Ecto neural progenitor cell (in vitro differentiated cells): Measurements from ENCODE around the gene ZFHX2.

ENCODE experiments used
- DNase-seq: peaks from one replicate; pipeline ENCODE4 v3.0.0-alpha.2; 2018; ENCODE audit warnings: low spot score

Gene ZFHX2

DNA sequence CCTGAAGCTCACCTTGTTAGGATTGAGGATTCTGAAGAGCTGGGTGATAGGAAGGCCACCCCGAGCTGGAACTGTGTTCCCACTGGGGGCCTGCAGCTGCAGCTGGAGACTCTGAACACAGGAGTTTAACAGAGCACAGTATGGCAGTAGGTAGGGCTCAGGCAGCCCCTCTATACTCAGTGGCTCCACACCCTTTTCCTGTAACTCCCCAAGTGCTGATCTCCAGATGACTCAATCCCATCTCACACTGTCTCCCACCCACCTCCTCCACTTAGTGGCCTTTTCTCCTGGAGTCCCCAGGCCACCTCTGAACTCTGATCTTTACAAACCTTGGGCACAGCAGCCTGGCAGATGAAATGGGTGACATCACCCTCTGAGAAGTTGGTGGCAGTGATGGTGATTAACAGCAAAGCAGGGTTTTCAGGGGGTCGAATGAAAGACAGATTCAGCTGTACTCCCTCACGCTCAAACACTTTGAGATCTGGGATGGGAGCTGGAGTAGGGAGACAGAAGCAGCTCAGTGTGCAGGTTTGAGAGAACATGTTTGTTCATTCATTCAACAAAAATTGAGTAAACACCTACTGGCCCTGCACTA is 8.5 kb upstream of the ZFHX2 start:
- no peak for DNase-seq

DNA sequence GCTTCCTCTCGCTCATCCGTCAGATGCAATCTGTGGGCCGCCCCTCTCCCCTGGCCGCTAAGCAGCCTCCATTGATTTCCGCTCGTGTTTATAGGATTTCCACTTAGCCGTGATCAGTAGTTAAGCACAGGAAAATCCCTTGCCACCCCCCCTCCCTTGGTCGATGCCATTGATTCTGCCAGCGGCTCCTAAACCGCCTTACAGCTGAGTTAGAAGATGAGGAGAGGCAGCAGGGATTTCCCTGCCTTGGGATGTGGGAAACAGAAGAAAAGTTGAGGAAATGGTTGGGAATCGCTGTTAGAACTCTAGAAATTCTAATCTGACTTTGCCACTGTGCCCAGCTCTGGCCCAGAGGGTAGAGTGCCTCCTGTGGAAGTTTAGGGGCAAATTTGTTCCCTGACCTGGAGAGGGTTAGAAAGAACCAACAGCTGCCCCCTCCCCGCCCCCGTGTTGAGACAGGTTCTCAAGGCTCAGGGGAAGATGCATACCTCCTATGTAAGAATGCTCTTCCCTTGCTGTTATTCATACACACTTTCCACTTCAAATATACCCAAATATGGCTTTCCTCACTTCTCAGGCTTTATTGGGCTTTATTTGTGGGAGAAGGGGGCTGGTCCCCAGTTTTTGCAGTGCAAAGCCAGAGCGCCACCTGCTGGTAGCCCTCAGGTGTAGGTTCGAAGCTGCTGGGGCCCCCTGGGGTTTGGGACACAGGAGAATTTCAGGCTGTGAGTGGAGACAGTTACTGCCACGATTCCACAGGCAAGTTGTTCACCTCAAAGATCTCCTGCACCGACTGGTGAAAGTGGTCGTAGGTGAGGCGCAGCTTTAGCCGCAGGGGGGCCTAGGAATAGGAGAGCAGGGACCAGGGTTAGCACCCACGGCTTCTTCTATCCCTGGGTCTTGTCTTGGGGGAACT is 7.7 kb upstream of the ZFHX2 start:
- peak; percentile 84 for DNase-seq

DNA sequence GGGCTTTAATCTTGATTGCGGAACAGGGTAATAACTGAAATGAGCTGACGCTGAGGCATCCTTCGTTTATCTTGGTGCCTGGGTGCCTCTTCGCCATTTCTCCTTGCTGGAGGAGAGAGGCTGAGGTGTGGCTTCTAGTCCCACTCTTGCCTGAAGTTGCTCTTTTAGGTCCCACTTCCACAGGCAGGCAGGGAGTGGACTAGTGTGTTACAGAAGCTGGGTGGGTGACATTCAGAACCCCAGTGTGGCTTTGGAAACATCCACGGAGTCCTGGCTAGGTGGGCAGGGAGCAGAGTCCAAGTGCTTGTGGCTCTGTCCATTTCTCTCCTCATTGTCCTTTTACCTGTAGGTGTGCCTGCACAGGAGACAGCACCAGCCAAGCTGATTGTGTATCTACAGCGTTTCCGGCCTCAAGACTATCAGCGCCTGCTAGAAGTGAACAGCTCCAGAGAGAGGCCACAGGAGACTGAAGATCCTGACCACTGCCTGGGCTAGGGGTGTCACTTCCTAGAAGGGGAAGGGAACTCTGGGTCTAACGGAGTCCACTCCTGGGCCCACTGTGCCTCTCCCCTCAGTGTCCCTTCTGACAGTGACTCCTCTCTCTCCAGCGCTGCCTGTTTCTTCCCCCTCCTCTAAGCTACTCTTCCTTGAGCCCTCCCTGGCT is 6.9 kb upstream of the ZFHX2 start:
- no peak for DNase-seq

DNA sequence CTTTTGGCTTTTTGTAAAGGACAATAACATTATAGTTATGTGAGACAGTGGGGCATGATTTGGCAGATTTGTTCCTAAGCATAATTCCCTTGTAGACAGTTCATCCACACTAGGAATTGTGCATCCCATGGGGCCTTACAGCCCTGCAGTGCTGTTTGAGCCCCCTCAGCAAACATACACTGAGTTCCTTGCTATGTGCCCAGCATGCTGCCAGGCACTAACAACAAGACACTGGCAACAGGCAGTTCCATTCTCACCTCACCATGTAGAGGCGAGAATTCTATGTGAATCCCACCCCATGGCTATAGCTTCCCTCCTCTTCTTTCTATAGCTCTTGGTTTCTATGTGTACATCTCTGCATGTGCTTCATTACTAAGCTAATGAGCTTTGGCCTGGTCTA is 6.4 kb upstream of the ZFHX2 start:
- no peak for DNase-seq

DNA sequence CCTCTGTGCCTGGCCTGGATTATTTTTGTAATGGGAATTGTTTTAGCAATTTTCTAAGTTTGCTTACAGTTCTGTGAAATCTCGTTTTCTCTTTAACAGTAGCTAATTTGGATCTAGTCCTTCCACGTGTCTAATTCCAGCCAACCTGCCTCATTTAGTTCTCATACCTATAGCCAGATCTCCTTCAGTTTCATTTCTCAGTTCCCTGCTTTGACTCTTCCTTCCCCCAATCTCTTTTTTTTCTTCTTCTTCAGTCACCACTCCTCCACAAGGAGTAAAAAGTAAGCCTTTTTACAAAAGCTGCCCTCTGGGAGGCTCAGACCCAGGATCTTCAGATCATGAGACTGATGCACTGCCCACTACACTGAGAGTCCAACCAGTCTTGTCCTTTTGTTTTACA is 6.0 kb upstream of the ZFHX2 start:
- DNase-seq: no peak

DNA sequence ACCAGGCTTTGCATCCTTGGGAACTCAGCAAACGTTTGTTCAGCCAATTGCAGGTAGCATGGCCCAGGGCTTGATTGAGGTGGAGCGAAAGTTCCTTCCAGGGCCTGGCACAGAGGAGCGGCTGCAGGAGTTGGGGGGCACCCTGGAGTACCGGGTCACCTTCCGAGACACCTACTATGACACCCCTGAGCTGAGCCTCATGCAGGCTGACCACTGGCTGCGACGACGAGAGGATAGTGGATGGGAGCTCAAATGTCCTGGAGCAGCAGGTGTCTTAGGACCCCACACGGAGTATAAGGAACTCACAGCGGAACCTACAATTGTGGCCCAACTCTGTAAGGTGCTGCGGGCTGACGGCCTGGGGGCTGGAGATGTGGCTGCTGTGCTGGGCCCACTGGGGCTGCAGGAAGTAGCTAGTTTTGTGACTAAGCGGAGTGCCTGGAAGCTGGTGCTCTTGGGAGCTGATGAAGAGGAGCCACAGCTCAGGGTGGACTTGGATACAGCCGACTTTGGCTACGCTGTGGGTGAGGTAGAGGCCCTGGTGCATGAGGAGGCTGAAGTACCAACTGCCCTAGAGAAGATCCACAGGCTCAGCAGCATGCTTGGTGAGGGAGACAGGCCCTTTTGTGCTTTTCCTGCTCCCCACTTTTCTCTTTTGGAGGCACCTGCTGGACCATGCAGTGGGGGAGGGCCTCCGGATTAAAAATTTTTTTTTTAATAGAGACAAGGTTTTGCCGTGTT is 5.3 kb upstream of the ZFHX2 start:
- no peak for DNase-seq

DNA sequence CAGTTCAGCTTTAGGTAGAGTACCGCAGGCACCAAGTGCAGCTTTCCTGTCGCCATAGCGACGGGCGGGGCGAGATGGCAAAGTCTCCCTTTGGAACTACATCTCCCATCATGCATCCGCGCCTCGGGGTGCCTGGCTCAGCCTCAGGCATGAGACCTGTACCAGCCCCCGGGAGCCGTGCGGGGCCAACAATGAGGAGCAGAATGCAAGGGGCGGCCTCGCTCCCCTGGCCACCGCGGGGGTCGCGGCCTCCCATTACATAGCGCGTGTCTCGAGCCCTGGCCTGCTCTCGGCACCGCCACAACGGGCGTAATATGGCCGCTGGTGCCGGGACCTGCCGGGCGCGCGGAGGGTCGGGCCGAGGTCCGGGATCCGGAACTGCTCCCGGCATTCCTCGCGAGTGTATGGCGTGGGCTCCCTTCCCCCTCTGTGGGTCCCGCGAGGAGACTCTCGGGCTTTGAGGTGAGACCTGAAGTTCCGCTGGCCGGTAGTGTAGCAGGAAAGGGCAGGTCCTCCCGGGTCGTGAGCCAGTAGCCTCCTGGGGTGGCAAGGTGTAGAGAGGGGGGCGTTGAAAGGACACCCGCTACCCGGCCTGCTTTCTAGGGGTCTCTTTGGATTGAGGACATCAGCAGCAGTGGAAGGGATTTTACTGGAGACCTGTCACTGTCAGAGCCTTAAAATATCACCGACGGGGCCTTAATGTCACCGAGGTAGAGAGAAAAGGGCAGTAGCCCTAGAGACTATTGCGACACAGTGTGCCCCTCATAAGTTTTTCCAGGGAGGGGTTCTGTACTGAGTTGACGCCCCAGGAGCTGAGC is 4.5 kb upstream of the ZFHX2 start, which contains the start of gene THTPA:
Gene THTPA, plus strand, starts transcription at position 390 of the 818 bp plus-strand sequence. CDS start 487 bp downstream, outside the sequence.
- peak; percentile 96 for DNase-seq

DNA sequence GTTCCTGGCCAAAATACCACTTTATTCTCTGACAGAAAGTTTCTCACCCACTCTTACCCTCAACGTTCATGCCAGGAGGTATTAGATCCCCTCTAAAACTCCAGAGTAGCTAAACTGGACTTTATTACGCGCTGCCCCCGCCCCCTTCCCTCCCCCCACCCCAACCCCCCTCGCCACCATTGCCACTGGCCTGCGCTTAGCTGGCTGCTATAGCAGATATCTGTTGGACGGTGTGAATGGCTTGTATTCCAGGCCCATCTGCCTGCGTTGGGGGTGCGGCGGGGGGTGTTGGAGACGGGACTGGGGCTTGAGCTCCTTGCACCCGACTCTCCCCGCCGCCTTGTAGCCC is 3.9 kb upstream of the ZFHX2 start:
- DNase-seq: no peak

DNA sequence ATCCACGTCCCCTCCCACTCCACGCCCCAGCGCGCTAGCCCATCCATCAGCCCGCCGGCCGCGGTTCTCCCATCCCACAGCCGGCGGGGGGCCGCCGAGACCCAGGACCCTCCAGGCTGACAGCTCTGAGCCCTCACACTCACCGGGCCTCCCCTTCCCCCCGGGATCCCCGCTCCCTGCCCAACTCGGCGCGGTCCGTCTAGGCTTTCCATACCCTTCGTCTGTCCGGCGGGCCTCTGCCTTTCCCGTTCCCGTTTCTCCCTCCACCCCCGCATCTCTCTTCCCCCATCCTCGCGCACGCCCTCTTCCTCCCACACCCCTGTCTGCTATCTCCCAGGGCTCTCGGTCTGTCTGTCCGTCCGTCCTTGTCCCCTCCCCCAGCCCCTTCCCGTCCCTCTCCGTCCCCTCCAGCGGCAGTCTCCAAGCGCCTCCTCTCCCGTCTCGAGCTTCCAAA is 726 bp downstream of the ZFHX2 start:
- DNase-seq: peak; percentile 70

DNA sequence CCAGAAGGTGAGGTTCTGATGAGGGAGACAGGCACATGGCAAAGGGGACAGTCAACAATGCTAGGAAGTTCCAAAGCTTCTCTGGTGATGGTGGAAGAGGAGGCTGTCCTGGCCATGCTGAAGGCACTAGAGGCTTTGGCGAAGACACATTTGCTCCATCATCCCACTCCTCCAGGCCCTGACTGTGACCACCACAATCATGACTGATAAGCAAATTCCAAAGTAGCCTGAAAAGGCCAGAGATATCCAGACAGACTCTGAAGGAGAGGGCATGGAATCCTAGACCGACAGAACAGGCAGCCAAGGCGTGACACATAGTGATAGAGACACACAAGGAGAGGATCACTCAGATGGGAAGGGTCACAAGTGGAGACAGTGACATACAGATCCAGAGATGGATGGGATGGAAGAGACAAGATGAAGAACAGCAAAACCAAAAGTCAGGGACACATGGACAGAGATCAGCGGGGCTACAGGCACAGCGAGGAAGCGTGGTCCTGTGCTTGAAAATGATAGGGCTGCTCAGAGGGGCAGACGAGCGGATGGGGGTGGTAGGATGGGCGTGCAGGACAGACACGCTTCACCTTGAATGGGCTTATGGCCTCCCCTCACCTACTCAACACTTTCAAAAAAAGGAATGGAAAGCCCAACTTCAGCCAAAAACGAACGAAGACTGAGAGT is 1.3 kb downstream of the ZFHX2 start:
- no peak for DNase-seq

DNA sequence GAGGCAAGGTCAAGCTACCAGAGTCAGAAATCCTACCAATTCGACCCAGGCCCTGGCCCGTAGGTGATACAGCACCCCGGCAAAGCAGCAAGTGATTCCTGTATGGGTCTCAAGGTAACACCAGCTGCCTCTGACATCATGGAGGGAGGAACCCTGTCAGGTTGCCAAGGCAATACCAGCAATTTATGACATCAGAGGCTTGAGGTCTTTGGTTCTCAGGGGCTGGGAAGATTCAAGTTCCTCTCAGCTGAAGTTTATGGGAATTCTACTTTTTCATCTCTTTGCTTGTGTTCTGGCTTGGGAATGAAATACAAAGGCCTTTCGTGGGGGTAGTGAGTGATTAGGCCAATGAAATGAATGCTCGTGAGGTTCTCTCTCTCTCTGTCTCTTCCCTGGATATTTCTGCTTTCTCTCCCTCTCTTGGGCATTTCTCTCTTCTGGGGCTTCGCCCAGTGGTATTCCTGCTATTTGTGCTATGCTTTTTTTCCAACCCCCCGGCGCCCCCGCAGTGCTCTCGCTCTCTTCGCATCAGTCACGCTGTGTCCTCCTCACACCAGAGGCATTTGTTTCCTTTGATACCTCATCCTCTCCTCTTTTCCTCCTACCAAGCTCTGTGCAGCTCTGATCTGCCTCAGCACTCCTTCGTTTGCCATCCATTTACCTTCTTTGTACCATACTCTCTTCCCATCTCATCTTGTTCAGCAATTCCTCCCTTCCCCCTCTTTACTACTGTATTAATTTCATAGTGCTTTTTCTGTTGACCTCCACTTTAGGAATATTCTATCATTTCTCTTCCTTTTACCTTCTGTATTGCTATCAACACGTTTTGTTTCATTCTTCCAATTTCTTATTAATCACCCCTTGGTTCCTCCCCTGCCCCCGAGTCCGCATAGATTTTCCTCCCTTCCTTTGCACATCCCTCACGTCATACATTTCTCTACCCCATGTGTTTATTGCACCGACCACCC is 2.9 kb downstream of the ZFHX2 start:
- DNase-seq: no peak

DNA sequence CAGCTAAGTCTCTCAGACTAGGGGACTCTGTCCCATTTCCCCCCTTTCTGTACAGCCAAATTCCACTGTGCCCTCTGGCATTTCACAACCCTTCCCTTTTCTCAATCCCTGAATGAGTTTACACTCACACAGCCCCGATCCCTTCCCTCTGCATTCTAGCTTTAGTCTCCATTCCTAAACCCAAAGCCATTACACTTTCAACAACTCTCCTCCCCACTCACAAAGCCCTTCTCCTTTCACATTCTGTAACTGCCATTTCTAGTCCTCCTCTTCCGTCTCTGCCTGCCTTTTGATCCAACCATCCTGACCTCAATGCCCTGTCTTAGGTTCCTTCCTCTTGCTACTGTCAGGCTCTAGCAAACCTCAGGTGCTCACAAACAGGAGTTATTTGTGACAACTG is 3.6 kb downstream of the ZFHX2 start:
- no peak for DNase-seq

DNA sequence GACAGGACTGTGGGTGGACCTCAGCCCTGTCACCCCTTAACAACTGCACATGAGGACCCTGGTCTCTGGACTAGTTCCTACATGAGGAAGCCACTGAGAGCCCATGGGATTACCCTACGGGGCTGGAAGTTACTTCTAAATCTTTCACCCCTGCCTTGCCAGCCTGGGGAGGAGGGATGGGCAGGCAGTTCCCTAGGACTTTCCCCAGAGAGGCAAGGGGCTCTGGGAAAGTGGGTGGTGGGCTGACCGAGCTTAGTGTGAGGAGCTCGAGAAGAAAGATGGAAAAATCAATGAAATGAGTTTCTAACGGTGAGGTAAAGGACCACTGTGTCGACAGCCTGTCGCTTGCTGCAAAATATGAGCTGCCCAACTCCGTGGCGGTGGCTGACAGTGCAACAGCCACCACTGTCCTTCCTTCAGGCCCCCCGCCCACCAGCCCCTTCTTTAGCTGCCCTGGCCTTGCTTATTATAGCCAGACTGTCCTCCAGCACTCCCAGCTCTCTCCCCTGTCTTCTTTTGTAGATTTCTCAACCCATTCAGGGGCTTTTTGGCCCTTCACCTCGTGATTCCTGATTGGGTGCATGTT is 5.0 kb downstream of the ZFHX2 start:
- no peak for DNase-seq

DNA sequence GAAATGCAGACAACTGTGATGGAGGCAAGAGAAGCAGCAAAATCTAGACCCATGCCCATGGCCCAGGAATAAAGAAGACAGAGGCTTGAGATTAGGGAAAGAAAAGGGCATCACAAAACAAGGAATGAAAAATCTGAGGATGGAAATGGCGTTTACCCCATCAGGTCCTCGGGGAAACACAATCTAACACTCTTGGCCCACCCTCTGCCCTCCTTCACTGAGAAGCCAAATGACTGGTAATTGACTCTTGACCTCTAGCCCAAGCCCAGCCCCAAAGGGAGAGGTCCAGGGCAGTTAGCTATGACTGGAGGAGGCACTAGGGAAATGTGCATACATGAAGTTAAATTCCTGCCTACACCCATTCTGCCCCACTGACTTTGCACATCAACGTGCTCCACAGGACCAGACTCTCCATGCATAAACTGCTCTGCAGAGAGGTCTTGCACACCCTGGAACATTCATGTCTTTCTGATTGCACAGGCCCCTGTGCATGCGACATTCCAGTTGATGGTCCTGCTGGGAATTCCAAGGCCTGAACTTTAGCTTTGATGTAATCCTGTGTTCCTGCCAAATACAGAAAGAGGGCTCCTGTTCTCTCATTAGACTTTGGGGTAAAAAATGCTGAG is 5.7 kb downstream of the ZFHX2 start:
- no peak for DNase-seq

DNA sequence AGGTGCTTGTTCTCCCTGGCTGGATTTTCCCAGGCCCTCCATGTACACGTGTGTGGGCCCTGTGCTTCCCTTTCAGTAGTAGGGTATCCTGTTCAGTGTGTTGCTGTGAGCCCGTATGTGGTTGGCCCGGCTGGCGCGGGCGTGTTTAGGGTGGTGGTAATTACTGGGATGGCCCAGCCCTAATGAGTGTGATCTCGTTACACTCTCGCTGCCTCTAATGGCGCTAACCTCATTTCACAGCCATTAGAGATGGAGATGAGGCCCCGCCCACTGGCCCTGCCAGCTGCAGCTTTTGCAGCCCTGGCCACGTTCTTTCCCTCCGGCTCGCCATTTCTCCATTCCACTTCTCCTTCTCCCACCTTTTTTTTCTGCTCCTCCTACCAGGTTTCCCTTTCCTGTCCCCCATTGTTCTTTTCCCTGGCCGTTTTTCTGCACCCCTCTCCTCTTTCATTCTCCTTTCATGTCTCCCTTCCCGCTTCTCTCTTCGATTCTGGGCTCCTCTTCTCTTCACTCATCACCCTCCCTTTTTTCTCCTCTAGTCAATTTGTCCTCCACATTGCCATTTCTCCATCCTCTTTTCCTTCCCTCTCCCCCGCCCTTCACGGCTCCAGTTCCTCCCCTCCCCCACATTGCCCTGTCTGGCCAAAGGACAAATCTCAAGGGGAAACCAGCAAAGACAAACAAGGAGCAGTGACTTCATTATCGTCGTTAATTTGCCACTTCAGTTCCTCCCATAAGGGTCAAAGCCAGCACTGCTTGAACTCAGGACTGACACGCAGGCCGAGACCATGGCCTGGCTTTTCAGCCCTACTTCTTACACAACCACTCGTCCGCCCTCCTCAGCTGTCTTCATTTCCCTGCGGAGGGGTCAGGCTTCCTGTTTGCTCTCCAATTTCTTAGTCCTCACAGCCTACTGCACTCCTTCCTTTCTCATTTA is 6.8 kb downstream of the ZFHX2 start:
- peak; percentile 62 for DNase-seq

DNA sequence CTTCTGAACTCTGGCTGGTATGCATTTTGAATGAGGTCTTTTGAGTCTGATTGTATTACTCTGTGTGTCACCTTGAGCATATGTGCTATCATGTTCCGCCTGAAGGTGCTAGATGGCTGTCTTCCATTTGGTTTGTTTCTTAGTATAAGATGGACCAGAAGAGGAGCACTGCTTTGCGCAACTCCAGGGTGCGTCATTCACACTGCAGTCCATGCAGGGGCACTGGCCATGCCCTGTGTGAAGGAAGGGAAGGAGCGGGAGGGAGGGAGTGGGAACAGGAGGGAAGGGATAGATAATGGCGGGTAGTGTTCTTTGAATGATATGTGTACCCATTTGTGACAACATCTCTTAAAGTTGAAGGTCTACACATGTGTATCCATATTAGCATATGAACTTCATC is 8.2 kb downstream of the ZFHX2 start:
- DNase-seq: no peak

DNA sequence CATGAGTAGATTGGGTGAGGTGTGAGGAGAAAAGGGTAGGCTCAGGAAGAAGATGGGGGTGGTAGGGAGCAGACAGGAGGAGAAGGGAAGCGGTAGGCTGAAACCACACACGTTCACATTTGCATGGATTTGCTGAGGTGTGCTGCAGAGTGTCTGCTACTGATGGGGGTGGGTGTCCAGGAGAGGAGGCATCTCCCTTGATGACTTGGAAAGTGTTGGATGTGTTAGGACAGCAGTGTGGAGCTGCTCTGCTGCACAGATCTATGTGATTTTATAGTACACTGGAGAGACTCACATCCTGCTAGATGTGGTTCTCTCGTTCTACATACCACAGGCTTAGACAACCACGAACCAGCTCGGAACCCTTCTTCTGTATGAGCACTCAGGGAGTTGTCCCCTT is 9.3 kb downstream of the ZFHX2 start:
- no peak for DNase-seq

DNA sequence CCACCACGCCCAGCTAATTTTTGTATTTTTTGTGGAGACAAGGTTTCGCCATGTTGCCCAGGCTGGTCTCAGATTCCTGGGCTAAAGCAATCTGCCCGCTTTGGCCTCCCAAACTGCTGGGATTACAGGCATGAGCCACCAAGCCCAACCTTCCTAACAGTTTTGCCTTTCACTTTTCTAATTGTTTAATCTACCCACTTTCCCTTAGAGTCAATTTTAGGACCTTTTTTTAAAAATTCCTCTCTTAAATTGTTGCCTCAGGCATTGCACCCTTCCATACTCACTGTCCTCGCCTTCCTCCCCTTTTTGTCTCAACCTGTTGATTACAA is 11.5 kb downstream of the ZFHX2 start:
- DNase-seq: no peak
